ENCODE measurements around the gene ENSA.

GRCh38 chr1:150619576-150620509 is 9.6 kb downstream of the ENSA start:
- TF ChIP-seq POLR2A (IDR thresholded peaks at IDR 0.05; ENCODE audit: low read length): peak; percentile 45
- no peak for TF ChIP-seq GATA1 (IDR thresholded peaks at IDR 0.05; ENCODE audit: low read depth, low read length)
